CD14-positive monocyte (primary cell): ENCODE results near the gene ZNF169. TPM values are rescaled to one million over a fixed set of nuclear protein-coding genes. Genes with fewer than 3 reads are reported as not detected.

ENCODE experiments used
- DNase-seq, 3 donors: peaks; one replicate each; pipeline ENCODE4 v3.0.0-alpha.2; 2011 to 2022
- H2AFZ ChIP-seq: 2 replicates; pipeline ENCODE4 v1.6.0; 2012; ENCODE audit warnings: mild to moderate bottlenecking, low read depth, low read length, inconsistent platforms; ENCODE audit not compliant: insufficient read depth, poor library complexity, severe bottlenecking
- H3K27ac ChIP-seq, 2 donors: 1 replicate in 1 of 2; 2 replicates in 1 of 2; pipeline ENCODE4 v1.5.1; 2012 to 2013; ENCODE audit warnings: low read length in 2 of 2, control low read depth in 1 of 2, inconsistent platforms in 1 of 2, low read depth in 1 of 2, mild to moderate bottlenecking in 1 of 2
- H3K27me3 ChIP-seq, 2 donors: one replicate each; pipeline versions ENCODE4 v1.6.0 to v1.6.1; 2011 to 2013; ENCODE audit warnings: low read length in 2 of 2; ENCODE audit not compliant: control insufficient read depth in 2 of 2, insufficient read depth in 2 of 2
- H3K36me3 ChIP-seq, 2 donors: replicated peaks in 1 of 2; 1 replicate in 1 of 2; 2 replicates in 1 of 2; pipeline versions ENCODE4 v1.5.1 to v1.6.1; 2012 to 2013; ENCODE audit warnings: low read length in 2 of 2, control low read depth in 1 of 2, inconsistent platforms in 1 of 2, mild to moderate bottlenecking in 1 of 2; ENCODE audit not compliant: insufficient read depth in 2 of 2, control insufficient read depth in 1 of 2
- H3K4me1 ChIP-seq, 2 donors: 1 replicate in 1 of 2; 2 replicates in 1 of 2; pipeline versions ENCODE4 v1.5.1 to v1.6.1; 2012 to 2013; ENCODE audit warnings: low read length in 2 of 2, control low read depth in 1 of 2, inconsistent platforms in 1 of 2, mild to moderate bottlenecking in 1 of 2, moderate library complexity in 1 of 2; ENCODE audit not compliant: insufficient read depth in 2 of 2, control insufficient read depth in 1 of 2
- H3K4me2 ChIP-seq: replicated peaks from 2 replicates; pipeline ENCODE3; 2012; ENCODE audit warnings: low read length, moderate library complexity, mild to moderate bottlenecking; ENCODE audit not compliant: poor library complexity, severe bottlenecking; ENCODE audit errors: extremely low read depth
- H3K4me3 ChIP-seq, 3 experiments: fragments of 200-600 bp in 1 of 3; sonication (generic) in 1 of 3; replicated peaks in 1 of 3; 1 replicate in 2 of 3; 2 replicates in 1 of 3; pipeline ENCODE4 v1.5.1; 2011 to 2013; ENCODE audit warnings: low read length in 3 of 3, mild to moderate bottlenecking in 3 of 3, control low read depth in 2 of 3, low read depth in 2 of 3, inconsistent platforms in 1 of 3, moderate library complexity in 1 of 3
- H3K79me2 ChIP-seq: 2 replicates; pipeline ENCODE4 v1.6.0; 2012; ENCODE audit warnings: mild to moderate bottlenecking, control low read depth, inconsistent platforms, low read length, moderate library complexity; ENCODE audit not compliant: insufficient read depth
- H3K9ac ChIP-seq: 2 replicates; pipeline ENCODE4 v1.6.0; 2017; ENCODE audit warnings: low read length, mild to moderate bottlenecking; ENCODE audit not compliant: insufficient read depth, poor library complexity, severe bottlenecking
- H3K9me3 ChIP-seq, 2 donors: replicated peaks in 1 of 2; 1 replicate in 1 of 2; 2 replicates in 1 of 2; pipeline versions ENCODE4 v1.5.1 to v1.6.1; 2012 to 2013; ENCODE audit warnings: low read length in 2 of 2, control low read depth in 1 of 2; ENCODE audit not compliant: control insufficient read depth in 1 of 2, insufficient read depth in 1 of 2
- H4K20me1 ChIP-seq: 2 replicates; pipeline ENCODE4 v1.6.0; 2012; ENCODE audit warnings: mild to moderate bottlenecking, low read length, control low read depth, moderate library complexity; ENCODE audit not compliant: insufficient read depth
- H3K27ac Mint-ChIP-seq, 7 donors: one replicate each; pipeline ENCODE4 v1.8.0; 2020; ENCODE audit warnings: mild to moderate bottlenecking in 7 of 7, mixed read lengths in 7 of 7, moderate library complexity in 6 of 7, inconsistent platforms in 2 of 7
- H3K27me3 Mint-ChIP-seq, 3 donors: one replicate each; pipeline ENCODE4 v1.8.0; 2021 to 2022; ENCODE audit warnings: low read depth in 3 of 3, mild to moderate bottlenecking in 3 of 3, mixed read lengths in 3 of 3, moderate library complexity in 3 of 3, inconsistent platforms in 1 of 3
- H3K36me3 Mint-ChIP-seq, 2 donors: one replicate each; pipeline ENCODE4 v1.8.0; 2020; ENCODE audit warnings: mixed read lengths in 2 of 2, inconsistent platforms in 1 of 2, mild to moderate bottlenecking in 1 of 2
- H3K4me1 Mint-ChIP-seq: one replicate; pipeline ENCODE4 v1.8.0; 2020; ENCODE audit warnings: mild to moderate bottlenecking, mixed read lengths
- H3K4me3 Mint-ChIP-seq, 2 donors: one replicate each; pipeline ENCODE4 v1.8.0; 2020; ENCODE audit warnings: mild to moderate bottlenecking in 2 of 2, mixed read lengths in 2 of 2, moderate library complexity in 1 of 2
- H3K9me3 Mint-ChIP-seq, 7 donors: one replicate each; pipeline ENCODE4 v1.8.0; 2020 to 2022; ENCODE audit warnings: mixed read lengths in 7 of 7, mild to moderate bottlenecking in 6 of 7, moderate library complexity in 6 of 7, inconsistent platforms in 2 of 7
- CTCF ChIP-seq: fragments of 200-600 bp; IDR thresholded peaks from one replicate; pipeline ENCODE4 v1.8.0; 2022; ENCODE audit warnings: antibody characterized with exemption, mild to moderate bottlenecking
- WGBS: methylation state at CpG from one replicate; pipeline ENCODE4 v1.1.5; 2013; ENCODE audit warnings: missing lambda C conversion rate; ENCODE audit not compliant: insufficient coverage; 5-methylcytosine and 5-hydroxymethylcytosine counted together
- intact Hi-C, 2 donors: fragments of 100-400 bp; cut with micrococcal nuclease; formaldehyde crosslinking; loops; one replicate each; pipeline versions ENCODE4 v1.15.0 to v1.15.1; 2023
- polyA plus RNA-seq, 3 donors: library from polyadenylated mRNA; depleted of rRNA in 1 of 3; unstranded in 2 of 3; stranded (reverse) in 1 of 3; fragments of 300-500 nt in 2 of 3; fragments of >200 nt in 1 of 3; fragmentation: Illumina TruSeq in 2 of 3; gene quantifications; 1 replicate in 2 of 3; 2 replicates in 1 of 3; pipeline ENCODE4 v1.2.3, GENCODE V29; 2012 to 2021

The ZNF169 gene
- polyA plus RNA-seq, 3 donors: 0.90 to 16.5 (median 1.1) TPM

- Mint-ChIP-seq H3K27ac (no peak overlapping the region), H3K36me3 (no peaks in the 10 kb centered on the region), H3K9me3 (peaks cover 0 to 26% (median 8%) of the 10 kb centered on the region in 7 donors), H3K4me3 (no peak overlapping the region), H3K27me3 (peaks cover 2 to 6% (median 3%) of the 10 kb centered on the region in 3 donors), H3K4me1 (no peaks in the 10 kb centered on the region)
- Histone ChIP-seq H3K27ac (no peak overlapping the region), H3K27me3 (no peaks in the 10 kb centered on the region), H3K4me3 (no peak overlapping the region), H3K4me2 (no peak overlapping the region), H3K79me2 (no peaks in the 10 kb centered on the region), H4K20me1 (no peaks in the 10 kb centered on the region), H3K9ac (no peak overlapping the region), H3K36me3 (no peaks in the 10 kb centered on the region), H2AFZ (no peak overlapping the region), H3K4me1 (no peaks in the 10 kb centered on the region), H3K9me3 (no peaks in the 10 kb centered on the region)
- intact Hi-C loops: no loop called here
- TF ChIP-seq CTCF: no peak
- no peak for DNase-seq
- WGBS: no CpG with 5 or more reads among the region's 2 CpGs
These were observed 13.4 kb upstream of the ZNF169 start for GRCh38 chr9:94245651-94246050.

- no peaks in the 10 kb centered on the region for H3K36me3 ChIP-seq
- no peak overlapping the region for H3K4me3 ChIP-seq
- H3K9me3 ChIP-seq: no peaks in the 10 kb centered on the region
- no peaks in the 10 kb centered on the region for H3K79me2 ChIP-seq
- no peak overlapping the region for H3K27ac Mint-ChIP-seq
- no peak overlapping the region for H3K9ac ChIP-seq
- H3K4me3 Mint-ChIP-seq: no peak overlapping the region
- H3K4me1 ChIP-seq: no peaks in the 10 kb centered on the region
- DNase-seq: no peak
- H3K4me2 ChIP-seq: no peak overlapping the region
- WGBS: 71% methylated on average over 1 of the region's 4 CpGs
- H4K20me1 ChIP-seq: no peaks in the 10 kb centered on the region
- no peak overlapping the region for H3K27ac ChIP-seq
- intact Hi-C loops: loop anchor here in 1 of 2 donors (10.0 kb wide), 1 partner anchor 86 kb away; no protein-coding TSS in a partner anchor
- no peak for TF ChIP-seq CTCF
- no peaks in the 10 kb centered on the region for H3K27me3 ChIP-seq
- H3K4me1 Mint-ChIP-seq: no peaks in the 10 kb centered on the region
- H3K27me3 Mint-ChIP-seq: peaks cover 5 to 11% (median 7%) of the 10 kb centered on the region in 3 donors
- peaks cover 0 to 3% (median 2%) of the 10 kb centered on the region in 7 donors for H3K9me3 Mint-ChIP-seq
- no peaks in the 10 kb centered on the region for H3K36me3 Mint-ChIP-seq
- H2AFZ ChIP-seq: no peak overlapping the region
These were observed 8.6 kb upstream of the ZNF169 start for GRCh38 chr9:94250456-94250855.
